ENCODE measurements around the gene TRA2B.

GRCh38 chr3:185971579-185971978, 33.8 kb upstream of the TRA2B start:
- TF ChIP-seq POLR2A (IDR thresholded peaks at IDR 0.05): no peak
- no peak for TF ChIP-seq CTCF (IDR thresholded peaks at IDR 0.05)
